Prostate gland (tissue), 2 donors: ENCODE results near the gene SEZ6L2. TPM values are rescaled to one million over a fixed set of nuclear protein-coding genes. Genes with fewer than 3 reads are reported as not detected.

Experiments
- DNase-seq: peaks from one replicate; pipeline ENCODE4 v3.0.0-alpha.2; 2019; ENCODE audit warnings: low spot score
- H3K27ac ChIP-seq, 2 donors: fragments of 200-600 bp; sonication (generic); 2 replicates each; pipeline ENCODE4 v1.5.1; 2017 to 2019
- H3K27me3 ChIP-seq: fragments of 200-600 bp; sonication (generic); replicated peaks from 2 replicates; pipeline ENCODE4 v1.5.1; 2019; ENCODE audit not compliant: insufficient read depth
- H3K36me3 ChIP-seq, 2 donors: fragments of 200-600 bp; sonication (generic); 1 replicate in 1 of 2; 2 replicates in 1 of 2; pipeline versions ENCODE4 v1.5.1 to v1.8.1; 2017 to 2019
- H3K4me1 ChIP-seq: fragments of 200-600 bp; sonication (generic); replicated peaks from 2 replicates; pipeline ENCODE4 v1.5.1; 2019
- H3K4me3 ChIP-seq, 2 donors: fragments of 200-600 bp; sonication (generic); 2 replicates each; pipeline ENCODE4 v1.5.1; 2017 to 2019
- H3K9me3 ChIP-seq: fragments of 200-600 bp; sonication (generic); 2 replicates; pipeline ENCODE4 v1.5.1; 2017
- CTCF ChIP-seq, 4 experiments: fragments of 200-600 bp in 2 of 4; fragments of 450-650 bp in 2 of 4; sonication (generic) in 2 of 4; IDR thresholded peaks; 1 replicate in 3 of 4; 2 replicates in 1 of 4; pipeline ENCODE4 v1.5.1; 2016 to 2019; ENCODE audit warnings: antibody characterized with exemption in 4 of 4, mild to moderate bottlenecking in 2 of 4, moderate library complexity in 2 of 4
- POLR2A ChIP-seq: fragments of 450-650 bp; IDR thresholded peaks from one replicate; pipeline ENCODE4 v1.6.1; 2016; ENCODE audit warnings: antibody characterized with exemption, mild to moderate bottlenecking
- POLR2AphosphoS5 ChIP-seq: sonication (generic); formaldehyde crosslinking; IDR thresholded peaks from one replicate; pipeline ENCODE4 v1.6.1; 2017; ENCODE audit warnings: antibody characterized with exemption
- WGBS: methylation state at CpG from one replicate; pipeline ENCODE4 v1.1.5; 2018; 5-methylcytosine and 5-hydroxymethylcytosine counted together
- intact Hi-C: fragments of 100-400 bp; cut with DNase I; formaldehyde crosslinking; loops from one replicate; pipeline ENCODE4 v1.14.2; 2022
- total RNA-seq, 2 donors: library from RNA; depleted of rRNA; stranded (reverse); fragments of >200 nt; gene quantifications; one replicate each; pipeline ENCODE4 v1.1.0, GENCODE V29; 2016

Gene SEZ6L2
- total RNA-seq, 2 donors from 2014 or later = 60.7 to 62.9 TPM

- no peak overlapping the region for H3K27ac ChIP-seq
- no peaks in the 10 kb centered on the region for H3K27me3 ChIP-seq
- H3K36me3 ChIP-seq = no peaks in the 10 kb centered on the region
- 95% methylated on average over 7 of the region's 7 CpGs for WGBS
- no peak for DNase-seq
- intact Hi-C loops = no loop called here
- H3K4me1 ChIP-seq = no peaks in the 10 kb centered on the region
- no peaks in the 10 kb centered on the region for H3K9me3 ChIP-seq
- TF ChIP-seq POLR2AphosphoS5 = no peak
- no peak for TF ChIP-seq POLR2A
- no peak for TF ChIP-seq CTCF (IDR thresholded peaks at IDR 0.05)
- no peak overlapping the region for H3K4me3 ChIP-seq
Observed at GRCh38 chr16:29904947-29905346, 5.6 kb upstream of the SEZ6L2 start.

- 70% methylated on average over 4 of the region's 4 CpGs for WGBS
- peaks cover 2% of the 10 kb centered on the region for H3K4me1 ChIP-seq
Observed at GRCh38 chr16:29903590-29903989, 4.2 kb upstream of the SEZ6L2 start.

GRCh38 chr16:29901607-29901945, 2.2 kb upstream of the SEZ6L2 start:
- no peaks in the 10 kb centered on the region for H3K36me3 ChIP-seq
- TF ChIP-seq POLR2AphosphoS5 (no peak), POLR2A (no peak), CTCF (IDR thresholded peaks at IDR 0.05) (no peak)
- no peak for DNase-seq
- intact Hi-C loops = no loop called here
- peaks cover 3% of the 10 kb centered on the region for H3K4me1 ChIP-seq
- H3K27ac ChIP-seq = no peak overlapping the region
- WGBS = 89% methylated on average over 16 of the region's 19 CpGs
- H3K4me3 ChIP-seq = no peak overlapping the region
- no peaks in the 10 kb centered on the region for H3K27me3 ChIP-seq
- H3K9me3 ChIP-seq = no peaks in the 10 kb centered on the region

More at GRCh38 chr16:29903590-29903989, 4.2 kb upstream of the SEZ6L2 start:
- TF ChIP-seq POLR2AphosphoS5 (no peak), POLR2A (no peak), CTCF (IDR thresholded peaks at IDR 0.05) (no peak)
- Histone ChIP-seq H3K36me3 (no peaks in the 10 kb centered on the region), H3K4me3 (no peak overlapping the region), H3K27ac (no peak overlapping the region), H3K9me3 (no peaks in the 10 kb centered on the region), H3K27me3 (no peaks in the 10 kb centered on the region)
- intact Hi-C loops = no loop called here
- DNase-seq = no peak

GRCh38 chr16:29900888-29901606, 1.7 kb upstream of the SEZ6L2 start:
- Histone ChIP-seq H3K9me3 (no peaks in the 10 kb centered on the region), H3K4me3 (peak overlapping the region in 1 of 2 donors; percentile 57), H3K27ac (no peak overlapping the region), H3K36me3 (no peaks in the 10 kb centered on the region), H3K27me3 (no peaks in the 10 kb centered on the region), H3K4me1 (peaks cover 3% of the 10 kb centered on the region)
- 43% methylated on average over 24 of the region's 31 CpGs for WGBS
- intact Hi-C loops = no loop called here
- no peak for DNase-seq
- no peak for TF ChIP-seq POLR2AphosphoS5
- no peak for TF ChIP-seq POLR2A
- TF ChIP-seq CTCF (IDR thresholded peaks at IDR 0.05) = no peak
